Transverse colon (tissue), 3 donors: ENCODE measurements around the gene TBL3.

Source experiments
- CTCF ChIP-seq, 5 experiments: fragments of 200-600 bp in 3 of 5; fragments of 450-650 bp in 2 of 5; sonication (generic) in 3 of 5; IDR thresholded peaks; 1 replicate in 2 of 5; 2 replicates in 3 of 5; pipeline ENCODE4 v1.5.1; 2016 to 2017; ENCODE audit warnings: antibody characterized with exemption in 5 of 5, inconsistent platforms in 3 of 5, mild to moderate bottlenecking in 2 of 5, moderate library complexity in 1 of 5
- POLR2A ChIP-seq: fragments of 450-650 bp; IDR thresholded peaks from one replicate; pipeline ENCODE4 v1.6.1; 2016; ENCODE audit warnings: antibody characterized with exemption, mild to moderate bottlenecking, moderate library complexity

DNA sequence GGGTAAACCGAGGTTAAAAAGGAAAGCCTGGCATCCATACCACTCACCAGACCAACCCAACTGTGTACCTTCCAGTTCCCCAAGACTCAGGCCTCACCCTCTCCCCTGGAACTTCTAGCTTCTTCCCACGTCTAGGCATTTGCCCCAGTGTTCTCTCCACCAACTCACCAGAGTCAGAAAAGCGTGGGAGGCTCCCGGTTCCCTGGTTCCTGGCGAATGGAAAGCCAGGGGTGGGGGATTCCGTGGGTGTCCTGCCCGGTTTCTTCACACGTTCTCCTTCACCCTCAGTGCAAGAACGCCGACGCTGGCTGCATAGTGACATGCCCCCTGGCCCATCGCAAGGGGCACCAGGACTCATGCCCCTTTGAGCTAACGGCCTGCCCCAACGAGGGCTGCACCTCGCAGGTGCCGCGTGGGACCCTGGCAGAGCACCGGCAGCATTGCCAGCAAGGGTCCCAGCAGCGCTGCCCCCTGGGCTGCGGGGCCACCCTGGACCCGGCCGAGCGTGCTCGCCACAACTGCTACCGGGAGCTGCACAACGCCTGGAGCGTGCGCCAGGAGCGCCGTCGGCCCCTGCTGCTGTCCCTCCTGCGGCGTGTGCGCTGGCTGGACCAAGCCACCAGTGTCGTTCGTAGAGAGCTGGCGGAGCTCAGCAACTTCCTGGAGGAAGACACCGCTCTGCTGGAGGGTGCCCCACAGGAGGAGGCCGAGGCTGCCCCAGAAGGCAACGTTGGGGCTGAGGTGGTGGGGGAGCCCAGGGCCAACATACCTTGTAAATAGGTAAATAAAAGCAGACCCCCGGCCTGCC, 3.5 kb upstream of the TBL3 start:
- TF ChIP-seq CTCF (IDR thresholded peaks at IDR 0.05) = no peak
- no peak for TF ChIP-seq POLR2A
